ENCODE results near the gene DYNLRB1. TPM values are rescaled to one million over a fixed set of nuclear protein-coding genes. Genes with fewer than 3 reads are reported as not detected.

Gene DYNLRB1
- total RNA-seq, 4 donors from 2014 or later = 119 to 231 (median 210) TPM

GRCh38 chr20:34577061-34577460 is 60.8 kb downstream of the DYNLRB1 start:
- H3K27ac ChIP-seq = no peak overlapping the region
- no peak for DNase-seq
- intact Hi-C loops (cut with DNase I) = no loop called here
- TF ChIP-seq CTCF (IDR thresholded peaks at IDR 0.05) (no peak), POLR2A (IDR thresholded peaks at IDR 0.05) (no peak)
- H3K9me3 ChIP-seq = no peaks in the 10 kb centered on the region
- H3K27me3 ChIP-seq = no peaks in the 10 kb centered on the region
- H3K4me1 ChIP-seq = peaks cover 0 to 15% of the 10 kb centered on the region in 2 donors
- 99% methylated on average over 4 of the region's 4 CpGs for WGBS, 2 donors
- H3K4me3 ChIP-seq (replicated peaks in 1 of 3) = no peak overlapping the region
- H3K36me3 ChIP-seq = no peaks in the 10 kb centered on the region

GRCh38 chr20:34578025-34578424 is 61.8 kb downstream of the DYNLRB1 start:
- TF ChIP-seq CTCF (IDR thresholded peaks at IDR 0.05) (no peak), POLR2A (IDR thresholded peaks at IDR 0.05) (no peak)
- H3K27me3 ChIP-seq = no peaks in the 10 kb centered on the region
- intact Hi-C loops (cut with DNase I) = no loop called here
- DNase-seq = no peak
- WGBS, 2 donors = 79% methylated on average over 2 of the region's 2 CpGs
- no peaks in the 10 kb centered on the region for H3K36me3 ChIP-seq
- H3K9me3 ChIP-seq = no peaks in the 10 kb centered on the region
- peaks cover 0 to 15% of the 10 kb centered on the region in 2 donors for H3K4me1 ChIP-seq
- H3K27ac ChIP-seq = no peak overlapping the region
- H3K4me3 ChIP-seq (replicated peaks in 1 of 3) = no peak overlapping the region

GRCh38 chr20:34578521-34578920 is 62.3 kb downstream of the DYNLRB1 start:
- H3K4me1 ChIP-seq = peaks cover 0 to 15% of the 10 kb centered on the region in 2 donors
- no peaks in the 10 kb centered on the region for H3K9me3 ChIP-seq
- H3K27me3 ChIP-seq = no peaks in the 10 kb centered on the region
- no peak overlapping the region for H3K4me3 ChIP-seq (replicated peaks in 1 of 3)
- intact Hi-C loops (cut with DNase I) = no loop called here
- no peaks in the 10 kb centered on the region for H3K36me3 ChIP-seq
- TF ChIP-seq CTCF (IDR thresholded peaks at IDR 0.05) (no peak), POLR2A (IDR thresholded peaks at IDR 0.05) (no peak)
- 93 to 100% methylated on average over 6 of the region's 6 CpGs for WGBS, 2 donors
- no peak overlapping the region for H3K27ac ChIP-seq
- no peak for DNase-seq

GRCh38 chr20:34579191-34579978 is 63.2 kb downstream of the DYNLRB1 start:
- Histone ChIP-seq H3K27me3 (no peaks in the 10 kb centered on the region), H3K4me1 (peaks cover 0 to 15% of the 10 kb centered on the region in 2 donors), H3K9me3 (no peaks in the 10 kb centered on the region), H3K27ac (no peak overlapping the region), H3K36me3 (no peaks in the 10 kb centered on the region), H3K4me3 (replicated peaks in 1 of 3) (no peak overlapping the region)
- DNase-seq = no peak
- intact Hi-C loops (cut with DNase I) = no loop called here
- WGBS, 2 donors = 83 to 88% methylated on average over 11 of the region's 11 CpGs
- TF ChIP-seq POLR2A (IDR thresholded peaks at IDR 0.05) (no peak), CTCF (IDR thresholded peaks at IDR 0.05) (peak in 1 of 6 experiments; percentile 53)

Data from thyroid gland (tissue), 4 donors.